Spinal cord (tissue), 10 donors: ENCODE measurements around the gene BBOX1. TPM values are rescaled to one million over a fixed set of nuclear protein-coding genes. Genes with fewer than 3 reads are reported as not detected.
A peak's percentile ranks its signal among the peaks of the same experiment; 100 is the strongest.

Experiments
- DNase-seq, 6 donors: peaks; one replicate each; pipeline versions ENCODE4 v3.0.0 to v3.0.0-alpha.2; 2013 to 2015; ENCODE audit warnings: low spot score in 6 of 6, low read depth in 4 of 6
- H3K27ac ChIP-seq: one replicate; pipeline ENCODE4 v1.5.1; 2013; ENCODE audit warnings: low read depth, low read length, control low read depth
- H3K27me3 ChIP-seq: one replicate; pipeline ENCODE4 v1.6.1; 2013; ENCODE audit warnings: low read length; ENCODE audit not compliant: control insufficient read depth, insufficient read depth
- H3K36me3 ChIP-seq: one replicate; pipeline ENCODE4 v1.6.1; 2013; ENCODE audit warnings: low read length; ENCODE audit not compliant: control insufficient read depth, insufficient read depth
- H3K4me1 ChIP-seq: one replicate; pipeline ENCODE4 v1.6.1; 2013; ENCODE audit warnings: low read length; ENCODE audit not compliant: control insufficient read depth, insufficient read depth
- H3K4me3 ChIP-seq: one replicate; pipeline ENCODE4 v1.5.1; 2013; ENCODE audit warnings: low read depth, low read length, control low read depth
- H3K9me3 ChIP-seq: one replicate; pipeline ENCODE4 v1.6.1; 2013; ENCODE audit warnings: low read length; ENCODE audit not compliant: control insufficient read depth, insufficient read depth
- WGBS: methylation state at CpG from one replicate; pipeline ENCODE4 v1.1.5; 2013; ENCODE audit warnings: missing lambda C conversion rate; ENCODE audit not compliant: insufficient coverage; 5-methylcytosine and 5-hydroxymethylcytosine counted together
- polyA plus RNA-seq, 2 donors: library from polyadenylated mRNA; unstranded; fragments of 120-200 nt; gene quantifications; one replicate each; pipeline ENCODE4 v1.2.1, GENCODE V29; 2013; ENCODE audit not compliant: insufficient read length in 2 of 2
- total RNA-seq, 2 donors: library from RNA; depleted of rRNA in 1 of 2; stranded (reverse); fragments of 120-200 nt in 1 of 2; fragments of >200 nt in 1 of 2; gene quantifications; one replicate each; pipeline versions ENCODE4 v1.2.3 to v1.2.4, GENCODE V29; 2013 to 2014
- donor health status: healthy.

Gene BBOX1
- total and polyA plus RNA-seq, 4 donors: 19.8 to 42.8 (median 29.9) TPM

DNA sequence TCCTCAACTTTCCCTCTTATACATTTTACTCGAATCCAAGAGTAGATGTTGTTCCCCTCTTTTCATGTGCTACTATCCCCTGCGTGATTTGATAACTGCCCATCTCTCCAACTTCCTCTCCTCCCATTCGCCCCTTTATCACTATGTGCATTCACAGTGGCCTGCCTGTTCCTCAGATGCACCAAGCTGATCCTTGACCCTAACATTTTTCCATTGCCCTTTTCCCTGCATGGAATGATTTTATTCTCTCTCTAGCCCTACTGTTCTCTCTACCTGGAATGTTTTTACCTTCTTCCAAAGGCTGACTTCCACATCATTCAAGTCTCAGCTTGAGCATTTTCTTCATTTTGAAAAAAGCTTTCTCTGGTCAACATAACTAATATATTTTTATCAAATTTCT is 15.8 kb upstream of the BBOX1 start:
- Histone ChIP-seq H3K9me3 (no peaks in the 10 kb centered on the region), H3K4me3 (no peak overlapping the region), H3K36me3 (no peaks in the 10 kb centered on the region), H3K27ac (no peak overlapping the region), H3K27me3 (no peaks in the 10 kb centered on the region), H3K4me1 (no peaks in the 10 kb centered on the region)
- no peak for DNase-seq
- 92% methylated on average over 3 of the region's 3 CpGs for whole genome bisulfite sequencing

- H3K9me3 ChIP-seq: no peaks in the 10 kb centered on the region
Observed at GRCh38 chr11:27025312-27025955, 15.2 kb upstream of the BBOX1 start.

DNA sequence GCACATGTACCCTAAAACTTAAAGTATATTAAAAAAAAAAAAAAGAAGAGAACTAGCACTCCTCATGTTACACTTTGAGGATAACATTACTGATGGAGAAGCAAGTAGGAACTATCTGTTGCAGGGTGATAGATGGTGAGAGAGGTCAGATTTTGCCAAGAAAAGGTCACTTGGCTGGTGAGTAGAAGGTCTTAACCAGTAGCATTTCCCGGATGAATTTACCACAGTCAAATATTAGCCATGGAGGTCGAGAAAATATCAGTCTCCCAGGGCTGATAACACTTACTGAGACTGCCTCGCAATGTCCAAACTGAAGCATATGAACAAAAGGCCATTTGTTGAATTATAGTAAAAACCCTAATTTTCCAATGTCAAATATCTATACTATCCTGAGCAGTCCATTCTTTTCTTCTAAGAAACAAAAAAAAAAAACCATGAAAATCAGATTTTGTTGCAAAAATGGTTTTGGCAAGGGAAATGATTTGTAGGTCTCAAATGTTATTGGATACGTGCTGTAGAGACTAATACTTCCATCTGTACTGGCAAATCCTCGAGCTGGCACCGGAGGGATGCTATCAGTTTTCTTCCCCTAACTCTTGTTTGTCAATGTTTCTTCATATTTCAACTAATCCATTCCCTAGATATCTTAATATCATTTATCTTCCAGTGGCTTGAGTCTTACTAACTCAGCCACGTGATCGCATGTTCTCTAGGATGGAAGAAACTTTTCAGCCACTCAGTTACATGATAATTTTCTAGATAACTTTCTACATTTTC is 14.5 kb upstream of the BBOX1 start:
- no peaks in the 10 kb centered on the region for H3K27me3 ChIP-seq
- H3K9me3 ChIP-seq: no peaks in the 10 kb centered on the region
- no peak for DNase-seq
- H3K27ac ChIP-seq: no peak overlapping the region
- WGBS: 94% methylated on average over 4 of the region's 8 CpGs
- no peaks in the 10 kb centered on the region for H3K36me3 ChIP-seq
- H3K4me3 ChIP-seq: no peak overlapping the region
- H3K4me1 ChIP-seq: no peaks in the 10 kb centered on the region

More at GRCh38 chr11:27025312-27025955, 15.2 kb upstream of the BBOX1 start:
- WGBS: no CpG with 5 or more reads among the region's 6 CpGs
- no peaks in the 10 kb centered on the region for H3K4me1 ChIP-seq
- no peaks in the 10 kb centered on the region for H3K27me3 ChIP-seq
- no peak for DNase-seq
- H3K27ac ChIP-seq: no peak overlapping the region
- no peaks in the 10 kb centered on the region for H3K36me3 ChIP-seq
- no peak overlapping the region for H3K4me3 ChIP-seq

- Histone ChIP-seq H3K27me3 (no peaks in the 10 kb centered on the region), H3K36me3 (no peaks in the 10 kb centered on the region), H3K4me1 (no peaks in the 10 kb centered on the region), H3K27ac (no peak overlapping the region), H3K4me3 (no peak overlapping the region), H3K9me3 (no peaks in the 10 kb centered on the region)
- peak in 2 of 6 donors; percentile 40 to 74 for DNase-seq
- WGBS: no CpG with 5 or more reads among the region's 1 CpG
Observed at GRCh38 chr11:27028561-27028965, 12.1 kb upstream of the BBOX1 start.

DNA sequence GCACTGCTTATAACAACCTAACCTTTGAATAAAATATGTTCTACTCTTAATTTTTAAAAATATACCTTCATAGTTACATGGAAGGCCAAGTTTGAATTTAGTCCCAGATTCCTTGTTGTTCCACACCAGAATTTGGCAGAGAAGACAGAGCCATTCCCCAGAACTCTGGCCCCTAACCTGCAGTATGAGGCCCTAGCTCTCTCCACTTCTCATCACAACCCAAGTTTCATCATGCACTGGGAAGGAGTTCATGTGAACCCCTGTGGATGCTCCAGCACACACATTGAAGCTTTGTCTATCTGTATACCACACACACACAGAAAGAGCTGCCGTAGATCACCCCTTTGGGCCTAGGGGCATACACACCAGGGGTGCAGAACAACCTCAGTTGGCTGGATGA is 10.6 kb upstream of the BBOX1 start:
- no CpG with 5 or more reads among the region's 1 CpG for WGBS
- H3K9me3 ChIP-seq: peaks cover 2% of the 10 kb centered on the region
- no peak overlapping the region for H3K4me3 ChIP-seq
- H3K27ac ChIP-seq: no peak overlapping the region
- no peaks in the 10 kb centered on the region for H3K27me3 ChIP-seq
- DNase-seq: no peak
- no peaks in the 10 kb centered on the region for H3K4me1 ChIP-seq
- no peaks in the 10 kb centered on the region for H3K36me3 ChIP-seq

DNA sequence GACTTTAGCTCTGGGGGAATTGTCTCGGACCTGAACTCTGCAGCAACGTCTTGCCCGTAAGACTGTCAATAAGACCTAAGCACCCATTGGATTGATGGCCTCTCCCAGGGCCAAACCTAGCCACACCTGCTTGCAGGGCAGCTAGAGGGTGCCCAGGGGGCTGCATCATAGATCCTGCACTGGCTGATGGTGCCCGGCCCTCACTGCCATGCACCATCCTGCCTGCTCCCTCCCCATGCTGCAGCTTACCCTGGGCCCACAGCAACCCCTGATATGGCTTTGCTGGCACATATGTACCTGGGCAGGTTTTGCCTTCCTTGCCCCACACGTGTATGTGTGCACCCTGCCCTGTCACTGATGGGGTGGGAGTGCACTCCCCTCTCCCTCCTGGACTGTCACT is 8.9 kb upstream of the BBOX1 start:
- Histone ChIP-seq H3K4me3 (no peak overlapping the region), H3K27me3 (no peaks in the 10 kb centered on the region), H3K9me3 (peaks cover 3% of the 10 kb centered on the region), H3K4me1 (no peaks in the 10 kb centered on the region), H3K36me3 (no peaks in the 10 kb centered on the region), H3K27ac (no peak overlapping the region)
- no peak for DNase-seq
- 99% methylated on average over 5 of the region's 5 CpGs for WGBS

DNA sequence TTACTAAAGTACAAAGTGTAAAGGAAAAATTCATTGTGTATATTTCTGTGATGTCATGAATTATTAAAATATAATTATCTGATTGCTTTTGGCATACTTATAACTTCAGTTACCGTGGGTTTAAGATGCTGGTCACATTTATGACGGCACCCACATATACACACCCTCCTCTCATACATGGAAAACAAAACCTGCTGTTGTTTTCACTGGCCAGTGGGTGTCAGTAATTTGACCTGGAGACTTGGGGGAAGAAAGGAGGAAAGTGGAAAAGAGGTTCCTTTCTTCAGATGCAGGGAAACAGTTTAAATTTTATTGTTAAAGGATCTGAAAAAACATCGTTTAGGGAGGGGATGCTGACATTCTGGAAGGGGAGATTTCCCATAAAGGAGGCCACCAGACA is 742 bp upstream of the BBOX1 start:
- H3K27me3 ChIP-seq: no peaks in the 10 kb centered on the region
- no peak overlapping the region for H3K4me3 ChIP-seq
- H3K36me3 ChIP-seq: no peaks in the 10 kb centered on the region
- 20% methylated on average over 1 of the region's 3 CpGs for WGBS
- H3K4me1 ChIP-seq: peaks cover 4% of the 10 kb centered on the region
- H3K27ac ChIP-seq: peak overlapping the region; percentile 91
- peak in 1 of 6 donors; percentile 41 for DNase-seq
- H3K9me3 ChIP-seq: peaks cover 3% of the 10 kb centered on the region

- H3K4me3 ChIP-seq: no peak overlapping the region
- DNase-seq: peak in 5 of 6 donors; percentile 31 to 80 (median 50)
- H3K9me3 ChIP-seq: peaks cover 3% of the 10 kb centered on the region
- H3K4me1 ChIP-seq: peaks cover 4% of the 10 kb centered on the region
- 50% methylated on average over 1 of the region's 2 CpGs for WGBS
- H3K27me3 ChIP-seq: no peaks in the 10 kb centered on the region
- H3K27ac ChIP-seq: peak overlapping the region; percentile 91
- H3K36me3 ChIP-seq: no peaks in the 10 kb centered on the region
Observed at GRCh38 chr11:27041141-27041899, 705 bp downstream of the BBOX1 start.

GRCh38 chr11:27046956-27047355 is 6.3 kb downstream of the BBOX1 start:
- no peak for DNase-seq
- no peak overlapping the region for H3K27ac ChIP-seq
- H3K36me3 ChIP-seq: no peaks in the 10 kb centered on the region
- H3K4me1 ChIP-seq: no peaks in the 10 kb centered on the region
- no peaks in the 10 kb centered on the region for H3K27me3 ChIP-seq
- WGBS: no CpG with 5 or more reads among the region's 2 CpGs
- no peak overlapping the region for H3K4me3 ChIP-seq
- peaks cover 10% of the 10 kb centered on the region for H3K9me3 ChIP-seq
